HG03135 (cell line): ENCODE results near the gene TRIO.

ENCODE experiments used
- ATAC-seq: cut with Tn5 transposase; IDR thresholded peaks from one replicate; pipeline ENCODE4 v1.9.1; 2021; ENCODE audit warnings: mild to moderate bottlenecking, moderate library complexity; ENCODE audit not compliant: unreplicated experiment

Gene TRIO

GRCh38 chr5:14310901-14311300 is 167.8 kb downstream of the TRIO start:
- no peak for ATAC-seq

GRCh38 chr5:14313986-14314690 is 171.0 kb downstream of the TRIO start:
- no peak for ATAC-seq

- no peak for ATAC-seq
These were observed 173.3 kb downstream of the TRIO start for GRCh38 chr5:14316471-14316870.

GRCh38 chr5:14319102-14319501 is 176.0 kb downstream of the TRIO start:
- no peak for ATAC-seq

- no peak for ATAC-seq
These were observed 178.8 kb downstream of the TRIO start for GRCh38 chr5:14321936-14322335.

GRCh38 chr5:14322437-14323187 is 179.5 kb downstream of the TRIO start:
- ATAC-seq = no peak

- no peak for ATAC-seq
These were observed 180.3 kb downstream of the TRIO start for GRCh38 chr5:14323466-14323865.

GRCh38 chr5:14325369-14325768 is 182.2 kb downstream of the TRIO start:
- ATAC-seq = no peak

GRCh38 chr5:14326035-14326903 is 183.1 kb downstream of the TRIO start:
- no peak for ATAC-seq

GRCh38 chr5:14327624-14328023 is 184.5 kb downstream of the TRIO start:
- ATAC-seq = no peak

- ATAC-seq = no peak
These were observed 185.0 kb downstream of the TRIO start for GRCh38 chr5:14328144-14328543.

- no peak for ATAC-seq
These were observed 187.1 kb downstream of the TRIO start for GRCh38 chr5:14330291-14330690.

GRCh38 chr5:14330729-14331385 is 187.7 kb downstream of the TRIO start:
- peak; percentile 13 for ATAC-seq

- peak; percentile 60 for ATAC-seq
These were observed 188.2 kb downstream of the TRIO start for GRCh38 chr5:14331386-14331781.

- no peak for ATAC-seq
These were observed 189.0 kb downstream of the TRIO start for GRCh38 chr5:14332038-14332631.

- no peak for ATAC-seq
These were observed 189.6 kb downstream of the TRIO start for GRCh38 chr5:14332746-14333145.

GRCh38 chr5:14337593-14337992 is 194.5 kb downstream of the TRIO start:
- no peak for ATAC-seq

- no peak for ATAC-seq
These were observed 196.3 kb downstream of the TRIO start for GRCh38 chr5:14339468-14339867.

- ATAC-seq = no peak
These were observed 198.6 kb downstream of the TRIO start for GRCh38 chr5:14341571-14342230.

- ATAC-seq = peak; percentile 91
These were observed 199.2 kb downstream of the TRIO start for GRCh38 chr5:14342306-14342705.
